ENCODE measurements around the gene GDF2.

GDF2 gene

DNA sequence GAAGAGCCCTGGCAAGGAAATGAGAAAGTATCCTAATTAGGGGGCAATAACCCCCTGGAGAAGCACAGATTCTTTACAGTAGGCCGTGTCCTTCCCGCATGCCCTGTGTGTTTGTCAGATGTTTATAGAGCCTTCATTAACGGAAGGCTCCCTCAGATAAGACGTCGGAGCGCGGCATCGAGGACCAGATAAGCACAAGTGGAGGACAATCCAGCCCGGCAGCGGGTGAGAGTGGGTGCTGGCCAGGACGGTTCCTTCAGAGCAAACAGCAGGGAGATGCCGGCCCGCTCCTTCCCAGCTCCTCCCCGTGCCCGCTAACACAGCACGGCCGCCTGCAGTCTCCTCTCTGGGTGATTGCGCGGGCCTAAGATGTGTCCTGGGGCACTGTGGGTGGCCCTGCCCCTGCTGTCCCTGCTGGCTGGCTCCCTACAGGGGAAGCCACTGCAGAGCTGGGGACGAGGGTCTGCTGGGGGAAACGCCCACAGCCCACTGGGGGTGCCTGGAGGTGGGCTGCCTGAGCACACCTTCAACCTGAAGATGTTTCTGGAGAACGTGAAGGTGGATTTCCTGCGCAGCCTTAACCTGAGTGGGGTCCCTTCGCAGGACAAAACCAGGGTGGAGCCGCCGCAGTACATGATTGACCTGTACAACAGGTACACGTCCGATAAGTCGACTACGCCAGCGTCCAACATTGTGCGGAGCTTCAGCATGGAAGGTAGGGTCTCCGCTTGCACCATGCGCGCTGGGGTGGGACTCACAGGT is at the start of gene GDF2:
GDF2 (plus strand) TSS at position 155 of the 762 bp plus-strand sequence; CDS start at position 370, 215 bp downstream.
- no peak for DNase-seq

GRCh38 chr10:47276071-47276470 is 46.2 kb upstream of the GDF2 start:
- peak; percentile 44 for DNase-seq

- peak; percentile 51 for DNase-seq
Observed at GRCh38 chr10:47276576-47277351, 45.5 kb upstream of the GDF2 start.

DNA sequence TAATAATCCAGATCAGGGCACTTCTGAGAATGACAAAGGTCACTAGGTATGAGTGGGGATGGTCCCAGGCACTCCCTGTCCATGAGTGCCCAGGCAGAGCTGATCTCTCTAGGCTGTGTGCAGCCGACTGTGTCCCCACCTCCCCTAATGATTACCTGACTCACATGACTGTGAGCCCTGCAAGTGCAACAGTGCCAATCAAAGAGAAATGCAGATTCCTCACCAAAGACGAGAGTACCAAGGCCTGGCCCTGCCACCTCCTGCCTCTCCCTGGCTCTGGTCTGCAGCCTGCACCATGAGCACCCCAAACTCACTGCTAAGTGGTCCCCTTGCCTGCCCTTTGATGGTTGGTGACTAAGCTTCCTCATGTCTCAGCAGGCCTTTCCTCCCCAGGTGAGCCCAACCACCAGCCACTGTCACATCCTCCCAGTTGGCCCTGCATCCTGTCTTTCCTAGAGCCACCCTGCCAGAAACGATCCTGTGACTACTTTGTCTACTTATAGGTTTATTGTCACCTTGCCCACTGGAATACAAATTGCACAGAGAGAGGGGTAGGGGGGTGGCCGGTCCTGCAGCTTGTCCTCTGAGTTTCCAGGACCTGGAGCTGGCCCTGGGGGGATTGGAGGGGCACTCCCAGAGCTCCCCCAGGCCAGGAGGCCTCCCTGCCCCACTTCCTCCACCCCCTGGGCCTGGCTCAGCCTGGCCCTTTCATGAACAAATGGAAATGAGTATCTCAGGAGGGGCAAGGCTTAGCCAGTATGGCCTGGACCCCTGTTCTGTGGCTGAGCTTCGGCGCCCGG is 44.7 kb upstream of the GDF2 start:
- peak; percentile 69 for DNase-seq

DNA sequence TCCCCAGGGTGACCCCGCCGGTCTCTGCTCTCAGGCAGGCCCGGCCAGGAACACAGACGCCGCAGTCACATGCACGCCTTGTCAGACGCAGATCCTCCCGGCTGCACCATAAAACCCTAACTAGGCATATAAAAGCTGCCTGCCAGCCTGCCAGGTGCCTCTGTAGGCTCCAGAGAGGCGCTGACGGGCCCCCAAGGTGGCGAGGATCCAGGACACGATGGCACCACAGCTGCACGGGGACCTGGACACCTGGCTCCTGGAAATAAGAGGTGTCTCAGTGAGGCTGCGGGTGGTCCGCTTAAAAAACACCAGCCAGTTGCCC is 44.1 kb upstream of the GDF2 start:
- peak; percentile 55 for DNase-seq

- peak; percentile 54 for DNase-seq
Observed at GRCh38 chr10:47278720-47279119, 43.5 kb upstream of the GDF2 start.

DNA sequence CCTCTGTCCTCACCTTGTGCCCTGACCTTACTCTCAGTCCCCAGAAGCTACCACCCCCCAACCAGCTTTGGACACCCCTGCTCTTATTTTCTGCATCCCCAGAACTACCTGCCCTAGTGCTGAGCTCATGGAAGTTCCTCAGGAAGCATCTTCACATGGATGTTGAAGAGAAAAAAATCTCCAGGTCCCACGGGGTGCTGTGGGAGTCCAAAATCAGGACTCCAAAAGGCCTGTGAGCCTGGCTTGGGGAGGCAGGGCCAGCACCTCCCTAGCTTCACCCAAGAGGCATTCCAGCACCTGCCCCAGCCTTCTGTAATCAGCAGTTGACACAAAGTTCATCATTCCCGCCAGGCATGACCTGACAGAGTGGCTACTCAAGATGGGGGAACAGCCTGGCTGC is 43.0 kb upstream of the GDF2 start:
- DNase-seq: peak; percentile 50

- DNase-seq: peak; percentile 52
Observed at GRCh38 chr10:47282005-47282656, 40.1 kb upstream of the GDF2 start.

DNA sequence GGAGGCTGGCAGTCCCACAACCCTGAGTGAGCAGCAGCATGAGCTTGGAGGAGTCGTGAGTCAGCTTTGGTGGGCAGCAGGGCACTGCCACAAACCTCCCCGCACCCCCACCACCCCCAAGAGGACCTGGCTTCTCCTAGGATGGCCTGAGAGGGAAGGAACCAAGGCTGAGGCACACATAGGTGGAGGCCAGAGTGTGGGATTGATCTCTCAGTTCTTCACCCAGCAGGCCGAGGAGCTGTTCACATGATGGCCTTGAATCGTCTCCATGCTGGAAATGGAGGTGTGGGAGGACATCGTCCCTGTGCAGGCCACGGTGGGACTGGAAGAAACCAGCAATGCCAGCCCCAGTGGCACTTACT is 39.6 kb upstream of the GDF2 start:
- peak; percentile 41 for DNase-seq

DNA sequence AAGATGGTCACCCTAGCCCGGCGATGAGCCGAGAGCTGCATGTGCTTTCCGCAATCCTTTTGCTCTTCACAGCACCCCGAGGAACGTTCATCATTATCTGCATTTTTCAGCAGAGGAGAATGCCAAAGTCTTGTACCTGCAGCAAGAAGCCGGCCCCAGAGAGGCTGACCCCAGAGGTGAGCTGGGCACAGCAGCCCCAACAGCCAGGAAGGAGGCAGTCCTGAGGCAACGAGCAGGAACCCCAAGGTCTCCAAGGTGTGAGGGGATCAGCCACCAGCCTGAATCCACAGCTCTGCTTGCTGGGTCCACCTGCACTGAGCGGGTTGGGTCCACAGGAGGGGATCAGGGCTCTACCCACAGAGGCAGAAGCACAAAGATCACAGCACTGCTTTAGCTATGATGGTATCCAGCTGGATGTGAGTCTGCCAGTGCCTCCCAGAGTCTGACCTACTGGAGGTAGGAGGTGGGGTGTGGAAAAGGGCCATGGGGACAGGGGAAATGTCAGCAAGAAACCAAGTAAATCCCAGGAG is 39.1 kb upstream of the GDF2 start:
- peak; percentile 44 for DNase-seq

DNA sequence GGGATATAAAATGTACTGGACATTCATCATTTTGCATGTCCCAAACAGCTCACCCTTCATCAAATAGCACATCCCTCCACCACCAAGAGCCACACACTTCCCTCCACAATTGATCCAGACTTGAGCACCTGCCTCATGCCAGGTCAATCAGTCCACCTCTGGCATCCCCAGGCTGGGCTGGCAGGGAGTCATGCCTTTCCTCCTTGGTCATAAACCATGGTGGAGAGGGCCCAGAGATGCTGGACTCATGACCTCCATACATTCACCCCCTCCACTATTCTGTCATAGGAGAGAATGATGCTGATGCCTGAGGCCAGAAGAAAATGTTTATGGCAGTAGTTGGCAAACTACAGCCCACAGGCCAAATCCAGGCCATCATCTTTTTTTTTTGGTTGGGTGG is 38.4 kb upstream of the GDF2 start:
- DNase-seq: peak; percentile 50

GRCh38 chr10:47285381-47286115 is 36.7 kb upstream of the GDF2 start:
- DNase-seq: peak; percentile 57

GRCh38 chr10:47286116-47286505 is 36.1 kb upstream of the GDF2 start:
- DNase-seq: peak; percentile 53

DNA sequence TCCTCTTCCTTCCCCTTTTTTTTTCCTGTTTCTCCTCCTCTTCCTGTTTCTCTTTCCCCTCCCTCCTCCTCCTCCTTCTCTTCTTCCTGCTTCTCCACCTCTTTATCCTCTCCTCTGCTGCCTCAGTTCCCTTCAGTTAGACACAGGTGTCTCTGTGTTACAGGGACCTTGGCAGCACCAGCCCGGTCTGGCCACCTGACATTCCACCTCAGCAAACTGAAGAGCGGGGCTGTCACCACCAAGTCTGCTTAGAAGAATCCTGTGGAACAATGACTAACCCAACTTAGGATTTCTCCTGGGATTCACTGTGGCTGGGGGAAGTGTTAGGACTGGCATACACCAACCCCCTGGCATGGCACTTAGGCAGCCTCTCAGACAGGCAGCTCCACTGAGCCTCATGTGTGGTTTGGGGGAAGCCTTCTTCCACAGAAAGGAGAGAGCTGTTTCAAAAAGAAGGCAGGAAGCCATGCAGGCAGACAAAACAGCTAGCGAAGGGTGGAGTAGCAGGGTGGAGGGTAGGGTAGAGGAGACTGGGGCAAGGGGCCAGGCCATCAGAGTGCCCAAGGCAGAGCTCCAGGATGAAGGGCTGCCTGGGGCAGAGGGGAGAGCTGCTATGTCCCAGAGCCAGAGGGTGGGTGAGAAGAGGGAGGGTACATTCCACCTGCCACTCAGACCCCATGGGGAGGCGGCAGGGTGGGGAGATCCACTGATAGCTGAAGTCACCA is 35.5 kb upstream of the GDF2 start:
- DNase-seq: peak; percentile 60

GRCh38 chr10:47287365-47287802 is 34.9 kb upstream of the GDF2 start:
- DNase-seq: no peak

GRCh38 chr10:47287805-47288204 is 34.4 kb upstream of the GDF2 start:
- DNase-seq: peak; percentile 43

DNA sequence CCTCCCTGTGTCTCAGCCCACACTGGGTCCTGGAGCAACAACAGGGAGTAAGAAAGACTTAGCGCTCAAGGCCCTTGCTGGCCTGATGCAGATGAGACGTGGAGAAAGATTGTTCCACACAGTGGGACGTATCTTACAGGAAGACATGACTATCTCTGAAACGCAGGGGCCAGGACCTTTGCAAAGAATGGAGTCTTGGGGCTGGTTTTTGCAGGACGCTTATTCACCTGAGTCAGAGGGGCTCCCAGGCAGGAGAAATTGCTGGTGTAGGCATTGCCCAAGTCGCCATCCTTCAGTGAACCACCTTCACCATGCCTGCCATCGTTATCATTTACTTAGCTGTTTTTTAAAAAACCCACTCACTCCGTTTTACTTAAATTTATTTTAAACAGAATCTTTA is 34.0 kb upstream of the GDF2 start:
- peak; percentile 51 for DNase-seq

- peak; percentile 44 for DNase-seq
Observed at GRCh38 chr10:47288916-47289495, 33.2 kb upstream of the GDF2 start.

- DNase-seq: peak; percentile 33
Observed at GRCh38 chr10:47289921-47290320, 32.3 kb upstream of the GDF2 start.

- DNase-seq: peak; percentile 43
Observed at GRCh38 chr10:47290338-47290737, 31.9 kb upstream of the GDF2 start.

GRCh38 chr10:47291682-47292081 is 30.6 kb upstream of the GDF2 start:
- DNase-seq: no peak

All from activated CD8-positive, alpha-beta memory T cell treated with anti-CD3 and anti-CD28 coated beads for 24 hours (primary cell).